K562 (cell line): ENCODE results near the gene RNU1-2. TPM values are rescaled to one million over a fixed set of nuclear protein-coding genes. Genes with fewer than 3 reads are reported as not detected.
"Not testable (repeated sequence)": the region's sequence is repeated elsewhere in the genome, so short reads cannot be mapped to it uniquely, and the experiment has no call there.

Experiments used
- ATAC-seq: fragments of 200-7000 bp; cut with Tn5 transposase; 3 replicates; pipeline ENCODE4 v1.9.1; 2020; ENCODE audit warnings: moderate library complexity
- BruUV-seq: library from RNA; stranded (reverse); fragments of 400-500 nt; replicated peaks from 2 replicates; lab custom pipeline; 2021; lab: Mats Ljungman, UMichigan
- CTCF ChIA-PET: fragments of 300-600 bp; formaldehyde crosslinking; extraction: SDS; loops from one replicate; lab custom pipeline; 2021; ENCODE audit warnings: low intra/inter-chr PET ratio; lab: Yijun Ruan, JAX
- POLR2A ChIA-PET: fragments of 300-600, 350-650 bp; sonication (Branson Sonifier 250); formaldehyde crosslinking; extraction: SDS; loops from one replicate; lab custom pipeline; 2021; ENCODE audit warnings: antibody characterized with exemption, inconsistent platforms; lab: Yijun Ruan, JAX
- DNase-seq, 4 experiments: peaks; one replicate each; pipeline versions ENCODE4 v3.0.0 to v3.0.0-alpha.2; 2011 to 2018; ENCODE audit warnings: low spot score in 3 of 4, mixed read lengths in 3 of 4; ENCODE audit errors: extremely low read depth in 1 of 4
- FAIRE-seq: peaks from 2 replicates; lab custom pipeline; 2011; peaks lifted over from hg19 to GRCh38; lab: Jason Lieb, UNC
- H2AFZ ChIP-seq: 2 replicates; pipeline ENCODE4 v1.6.0; 2011; ENCODE audit warnings: low read depth, low read length, control low read depth, inconsistent platforms
- H3K27ac ChIP-seq: fragments of 200-600 bp; 3 replicates; pipeline ENCODE4 v1.8.0; 2011; ENCODE audit warnings: low read depth, mild to moderate bottlenecking, control low read depth, inconsistent platforms, low read length, moderate library complexity, mixed read lengths; ENCODE audit errors: extremely low read depth
- H3K27me3 ChIP-seq, 2 experiments: fragments of 300-600 bp in 1 of 2; 2 replicates in 1 of 2; 3 replicates in 1 of 2; pipeline versions ENCODE4 v1.6.0 to v1.8.0; 2011; ENCODE audit warnings: inconsistent platforms in 2 of 2, low read length in 2 of 2, mild to moderate bottlenecking in 1 of 2, mixed read lengths in 1 of 2, moderate library complexity in 1 of 2; ENCODE audit not compliant: control insufficient read depth in 2 of 2, insufficient read depth in 2 of 2
- H3K36me3 ChIP-seq: fragments of 300-600 bp; 3 replicates; pipeline ENCODE4 v1.8.0; 2011; ENCODE audit warnings: mild to moderate bottlenecking, low read length, inconsistent platforms; ENCODE audit not compliant: control insufficient read depth, insufficient read depth
- H3K4me1 ChIP-seq, 2 experiments: fragments of 200-600 bp in 1 of 2; replicated peaks in 1 of 2; 2 replicates in 1 of 2; 3 replicates in 1 of 2; pipeline versions ENCODE4 v1.5.1 to v1.8.0; 2011; ENCODE audit warnings: inconsistent platforms in 2 of 2, low read length in 2 of 2, mild to moderate bottlenecking in 1 of 2, mixed read lengths in 1 of 2, moderate library complexity in 1 of 2; ENCODE audit not compliant: control insufficient read depth in 2 of 2, insufficient read depth in 2 of 2
- H3K4me2 ChIP-seq: 2 replicates; pipeline ENCODE4 v1.6.1; 2011; ENCODE audit warnings: low read length, control low read depth, inconsistent platforms, mixed read lengths; ENCODE audit not compliant: insufficient read depth
- H3K4me3 ChIP-seq: fragments of 200-600 bp; sonication (generic), shearing (Covaris generic); 2 replicates; pipeline ENCODE4 v1.5.1; 2016; ENCODE audit warnings: control low read depth, inconsistent platforms
- H3K79me2 ChIP-seq: fragments of 200-600 bp; 3 replicates; pipeline ENCODE4 v1.8.0; 2011; ENCODE audit warnings: low read length, inconsistent platforms; ENCODE audit not compliant: control insufficient read depth, insufficient read depth
- H3K9ac ChIP-seq, 2 experiments: 2 replicates each; pipeline versions ENCODE4 v1.6.0 to v1.6.1; 2011; ENCODE audit warnings: low read depth in 2 of 2, low read length in 2 of 2, control low read depth in 1 of 2, inconsistent platforms in 1 of 2, mild to moderate bottlenecking in 1 of 2, mixed read lengths in 1 of 2; ENCODE audit not compliant: insufficient read depth in 1 of 2
- H3K9me1 ChIP-seq: one replicate; pipeline ENCODE4 v1.6.0; 2011; ENCODE audit warnings: inconsistent platforms, mild to moderate bottlenecking, low read length, moderate library complexity; ENCODE audit not compliant: control insufficient read depth, insufficient read depth
- H3K9me3 ChIP-seq: replicated peaks from 2 replicates; pipeline ENCODE4 v1.5.1; 2011; ENCODE audit warnings: low read depth, low read length, inconsistent platforms; ENCODE audit not compliant: control insufficient read depth, insufficient read depth
- H4K20me1 ChIP-seq: replicated peaks from 2 replicates; pipeline ENCODE4 v1.6.1; 2011; ENCODE audit warnings: low read length, inconsistent platforms, mixed read lengths; ENCODE audit not compliant: control insufficient read depth, insufficient read depth
- WGBS: fragments of 100-300 bp; shearing (Covaris generic); methylation state at CpG from one replicate; pipeline ENCODE4 v1.1.6; 2016; ENCODE audit warnings: low coverage, mixed read lengths; ENCODE audit not compliant: insufficient coverage; ENCODE audit errors: missing lambda C conversion rate; 5-methylcytosine and 5-hydroxymethylcytosine counted together
- in situ Hi-C: fragments of 300-500 bp; cut with MboI; formaldehyde crosslinking; loops from 4 replicates; pipeline ENCODE4 v1.15.0; 2018; ENCODE audit warnings: inconsistent platforms, mixed read lengths
- intact Hi-C: fragments of 100-400 bp; cut with micrococcal nuclease; formaldehyde crosslinking; loops from 2 replicates; pipeline ENCODE4 v1.14.2; 2022
- polyA plus RNA-seq, 8 experiments: library from polyadenylated mRNA; depleted of rRNA in 4 of 8; stranded (reverse) in 5 of 8; unstranded in 3 of 8; fragments of >200 nt; fragmentation: Nextera tagmentation in 2 of 8; fragmentation: Illumina TruSeq in 1 of 8; extraction: Ambion mirVana in 2 of 8; extraction: Trizol in 1 of 8; gene quantifications; 2 replicates each; pipeline versions ENCODE4 v1.2.1 to v1.2.3, GENCODE V29; 2011 to 2014; ENCODE audit warnings: inconsistent platforms in 1 of 8, missing spikeins in 1 of 8
- total RNA-seq, 7 experiments: library from RNA; depleted of rRNA in 6 of 7; stranded (reverse); fragments of >200 nt in 6 of 7; fragmentation: Illumina TruSeq in 2 of 7; extraction: Trizol in 2 of 7; gene quantifications; 2 replicates each; pipeline versions ENCODE4 v1.2.1 to v1.2.3, GENCODE V29; 2011 to 2021; ENCODE audit warnings: low replicate concordance in 1 of 7

Gene RNU1-2
- total and polyA plus RNA-seq, 9 of the 15 experiments (the other 6 are each of a cell fraction or from before 2014, with no cell fraction given), result under 0.01 to 32,823 (median 2,538) TPM; not detected in 4

DNA sequence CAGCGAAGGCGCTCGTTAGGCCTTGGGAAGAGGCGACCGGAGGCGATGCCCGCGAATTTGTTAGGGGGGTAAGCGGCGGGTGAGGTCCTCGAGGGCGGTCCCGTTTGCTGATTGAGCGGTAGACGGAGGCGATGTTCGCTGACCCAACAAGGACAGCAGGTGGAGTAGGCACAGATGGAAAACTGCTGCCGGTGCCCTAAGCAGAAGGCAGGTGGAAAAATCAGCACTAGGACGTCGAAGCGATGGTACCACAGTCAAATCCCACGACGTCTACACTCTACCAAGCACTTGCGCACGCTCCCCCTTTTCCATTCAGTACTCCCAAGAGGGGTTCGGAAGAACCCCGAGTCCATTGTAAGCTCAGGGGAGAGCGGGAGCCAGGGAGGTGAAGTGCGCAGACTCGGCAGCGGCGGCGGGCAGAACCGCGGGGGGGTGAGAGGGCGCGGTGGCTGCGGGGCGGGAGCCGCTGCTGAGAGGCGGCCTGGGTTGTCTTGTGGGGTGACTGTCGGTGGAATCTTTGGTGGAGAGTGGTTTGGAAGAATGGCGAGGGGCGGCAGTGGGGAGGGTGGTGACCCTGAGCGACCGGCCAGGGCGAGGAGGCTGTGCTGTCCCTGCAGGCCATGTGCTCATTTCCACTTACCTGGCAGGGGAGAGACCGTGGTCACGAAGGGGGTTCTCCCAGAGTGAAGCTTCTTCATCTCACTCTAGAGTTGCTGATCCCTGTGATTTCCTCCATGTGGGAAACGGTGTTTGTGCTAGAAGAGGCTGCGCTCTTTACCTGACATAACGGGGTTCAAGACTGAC, 22.5 kb upstream of the RNU1-2 start:
- H3K4me2 ChIP-seq, H3K9me1 ChIP-seq, H3K4me1 ChIP-seq, intact Hi-C loops, H3K79me2 ChIP-seq, H3K27ac ChIP-seq, CTCF ChIA-PET, H3K9ac ChIP-seq, H3K36me3 ChIP-seq, FAIRE-seq, H4K20me1 ChIP-seq, DNase-seq, BruUV-seq, H3K4me3 ChIP-seq, H2AFZ ChIP-seq, ATAC-seq, H3K27me3 ChIP-seq, H3K9me3 ChIP-seq: not testable (repeated sequence)
- WGBS, result 81% methylated on average over 33 of the region's 52 CpGs
- in situ Hi-C loops, result loop anchor here (25.0 kb wide), 2 partner anchors 436 to 1011 kb away; partner anchors contain the start of genes NECAP2 and SPATA21
- POLR2A ChIA-PET, result interaction anchor here (0.7 to 2.1 kb wide), 2 partner anchors 32 to 166 kb away, joined by 3 to 7 read pairs; no protein-coding TSS in a partner anchor

- H3K27me3 ChIP-seq, H3K9ac ChIP-seq, H3K4me1 ChIP-seq, H2AFZ ChIP-seq, POLR2A ChIA-PET, H3K27ac ChIP-seq, H3K4me2 ChIP-seq, H3K36me3 ChIP-seq, H3K79me2 ChIP-seq, CTCF ChIA-PET, BruUV-seq, H3K9me3 ChIP-seq, H3K4me3 ChIP-seq, intact Hi-C loops, H4K20me1 ChIP-seq, DNase-seq, H3K9me1 ChIP-seq, ATAC-seq, FAIRE-seq: not testable (repeated sequence)
- WGBS, result 59% methylated on average over 21 of the region's 35 CpGs
- in situ Hi-C loops, result loop anchor here (25.0 kb wide), 2 partner anchors 438 to 1013 kb away; partner anchors contain the start of genes NECAP2 and SPATA21
These were observed 20.6 kb upstream of the RNU1-2 start for GRCh38 chr1:16874968-16875765.

DNA sequence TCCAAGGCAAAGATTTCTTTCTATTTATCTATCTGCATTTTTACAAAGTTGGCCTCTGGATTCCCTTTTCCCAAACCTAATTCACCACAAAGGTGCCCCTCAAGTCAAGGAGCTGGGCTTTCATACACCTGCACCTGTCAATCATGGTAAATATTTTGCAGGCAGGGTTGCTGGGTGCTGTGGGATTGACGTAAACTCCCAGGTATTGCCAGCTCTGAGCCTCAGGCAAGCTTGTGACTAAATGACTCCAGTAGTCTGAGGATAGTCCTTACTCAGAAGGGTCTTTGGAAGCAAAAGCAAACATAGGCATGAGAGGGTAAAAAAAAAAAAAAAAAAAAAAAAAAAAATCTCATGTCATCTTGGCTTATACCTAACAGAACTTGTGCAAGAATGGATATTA, 14.0 kb upstream of the RNU1-2 start:
- in situ Hi-C loops, H2AFZ ChIP-seq, H3K27ac ChIP-seq, POLR2A ChIA-PET, H3K9ac ChIP-seq, H3K4me2 ChIP-seq, H3K9me3 ChIP-seq, H3K36me3 ChIP-seq, CTCF ChIA-PET, BruUV-seq, DNase-seq, FAIRE-seq, H3K4me3 ChIP-seq, ATAC-seq, intact Hi-C loops, H3K79me2 ChIP-seq, H3K27me3 ChIP-seq, H3K9me1 ChIP-seq, H3K4me1 ChIP-seq, H4K20me1 ChIP-seq: not testable (repeated sequence)
- WGBS, result 41% methylated on average over 1 of the region's 1 CpG
